VCaP (cell line): ENCODE measurements around the gene PPFIA3.

Experiments used
- H3K27ac ChIP-seq: fragments of 450-650 bp; 2 replicates; pipeline ENCODE4 v1.5.1; 2017
- CTCF ChIP-seq: fragments of 450-650 bp; conservative IDR thresholded peaks from 2 replicates; pipeline ENCODE4 v1.5.1; 2017; ENCODE audit warnings: mild to moderate bottlenecking, moderate library complexity

PPFIA3 gene

DNA sequence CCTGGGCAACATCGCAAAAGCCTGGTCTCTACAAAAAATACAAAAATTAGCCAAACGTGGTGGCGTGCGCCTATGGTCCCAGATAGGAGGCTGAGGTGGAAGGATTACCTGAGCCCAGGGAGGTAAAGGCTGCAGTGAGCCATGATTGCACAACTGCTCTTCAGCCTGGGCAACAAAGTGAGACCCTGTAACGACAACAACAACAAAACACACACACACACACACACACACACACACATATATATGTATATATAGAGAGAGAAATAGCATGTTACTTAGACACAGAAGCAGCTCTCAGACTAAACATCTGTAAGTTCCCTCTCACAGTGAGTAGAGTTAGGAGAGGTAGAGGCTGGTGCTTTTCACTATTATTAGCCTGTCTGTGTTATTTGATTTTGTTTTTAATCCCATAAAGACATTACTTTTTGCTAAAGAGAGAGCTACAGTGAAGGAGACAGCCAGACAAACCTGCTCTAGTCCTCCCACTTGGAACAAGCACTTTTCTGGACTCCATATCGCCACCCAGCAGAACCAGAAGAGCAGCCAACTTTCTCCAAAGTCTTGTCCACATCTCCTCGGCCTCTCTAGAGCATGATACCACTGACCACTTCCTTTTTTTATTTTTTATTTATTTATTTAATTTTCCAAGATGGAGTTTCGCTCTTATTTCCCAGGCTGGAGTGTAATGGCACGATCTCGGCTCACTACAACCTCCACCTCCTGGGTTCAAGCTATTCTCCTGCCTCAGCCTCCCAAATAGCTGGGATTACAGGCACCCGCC lies 7.9 kb upstream of the PPFIA3 start:
- H3K27ac ChIP-seq = no peak overlapping the region
- no peak for TF ChIP-seq CTCF

- H3K27ac ChIP-seq = peak within 1 kb of the TSS; percentile 76
- peak; percentile 83 for TF ChIP-seq CTCF
These were observed 5.3 kb upstream of the PPFIA3 start, which contains the start of gene LIN7B for GRCh38 chr19:49113762-49114629. LIN7B (plus strand) TSS chr19:49114370; CDS start chr19:49114405, 35 bp downstream.

DNA sequence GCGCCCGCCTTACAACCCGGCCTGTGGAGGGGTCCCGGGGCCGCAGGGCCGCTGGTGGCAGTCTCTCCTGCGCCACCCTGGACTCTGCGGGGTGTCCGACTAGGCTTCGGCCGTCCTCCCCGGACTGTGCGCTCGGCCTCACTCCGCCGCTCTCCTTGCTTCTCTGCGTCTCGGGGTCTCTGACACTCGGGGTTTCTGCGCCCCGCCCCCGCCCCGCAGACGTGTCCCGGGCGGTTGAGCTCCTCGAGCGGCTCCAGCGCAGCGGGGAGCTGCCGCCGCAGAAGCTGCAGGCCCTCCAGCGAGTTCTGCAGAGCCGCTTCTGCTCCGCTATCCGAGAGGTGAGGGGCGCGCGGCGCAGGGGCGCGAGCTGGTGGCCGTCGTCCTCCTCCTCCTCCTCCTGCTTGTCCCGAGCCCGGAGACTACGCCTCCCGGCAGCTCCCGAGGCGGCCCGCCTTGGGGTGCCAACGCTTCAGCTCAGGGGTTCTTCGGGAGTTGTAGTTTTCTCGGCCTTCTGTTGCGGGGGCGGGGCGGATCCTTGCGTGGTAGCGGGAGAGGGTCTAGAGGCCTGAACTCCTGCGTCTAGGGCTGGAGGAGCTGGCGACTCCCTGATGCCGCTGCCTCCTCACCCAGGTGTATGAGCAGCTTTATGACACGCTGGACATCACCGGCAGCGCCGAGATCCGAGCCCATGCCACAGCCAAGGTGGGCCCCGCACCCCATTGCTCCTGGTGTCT lies 4.5 kb upstream of the PPFIA3 start:
- TF ChIP-seq CTCF = no peak
- H3K27ac ChIP-seq = peak overlapping the region; percentile 76

GRCh38 chr19:49116544-49116943 lies 2.8 kb upstream of the PPFIA3 start:
- TF ChIP-seq CTCF = no peak
- H3K27ac ChIP-seq = no peak overlapping the region

GRCh38 chr19:49117677-49118564 lies 1.4 kb upstream of the PPFIA3 start:
- TF ChIP-seq CTCF = no peak
- peak overlapping the region; percentile 96 for H3K27ac ChIP-seq

DNA sequence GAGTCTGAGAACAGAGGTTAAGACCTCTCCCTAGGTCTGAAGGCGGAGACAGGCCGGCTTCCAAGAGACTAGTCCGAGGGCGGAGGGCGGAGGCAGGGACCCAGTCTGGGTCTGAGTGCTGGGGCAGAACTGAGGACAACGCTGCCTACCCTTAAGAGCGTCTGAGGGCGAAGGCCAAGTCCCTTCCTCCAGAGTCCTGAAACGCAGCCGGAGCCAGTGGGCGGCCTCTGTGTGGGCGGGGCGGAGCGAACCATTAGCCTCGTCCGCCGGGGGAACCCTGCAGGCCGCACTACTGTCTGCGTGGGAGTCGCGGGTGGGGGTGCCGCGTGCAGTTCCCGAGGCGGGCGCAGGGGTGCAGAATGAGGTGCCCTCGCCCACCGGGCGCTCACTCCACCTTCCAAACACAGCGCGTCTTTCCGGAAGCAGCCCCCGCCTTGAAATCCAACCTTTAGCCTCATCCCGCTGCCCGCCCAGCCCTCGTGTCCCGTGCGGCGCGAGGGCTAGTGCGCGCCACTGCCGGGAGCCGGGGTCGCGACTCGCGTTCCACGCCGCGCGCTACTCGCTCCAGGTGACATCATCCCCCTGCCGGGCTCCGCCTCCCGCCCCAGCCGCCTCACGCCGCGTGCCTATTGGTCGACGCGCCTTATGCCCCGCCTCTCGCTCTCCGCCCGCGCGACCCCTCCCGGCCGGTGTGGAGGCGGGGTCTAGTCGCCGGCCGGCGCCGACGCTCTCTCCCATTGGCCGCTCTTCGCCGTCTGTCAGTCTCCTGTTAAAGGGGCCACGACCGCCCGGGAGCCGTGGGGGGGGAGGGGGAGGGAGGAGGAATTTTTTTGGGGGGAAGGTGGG lies 556 bp upstream of the PPFIA3 start, which contains the start of gene C19orf73:
Gene C19orf73, minus strand, starts transcription at position 579 of the 846 bp plus-strand sequence. Its CDS starts 121 bp downstream, at position 458.
- TF ChIP-seq CTCF = 0 out of 2 replicates have a peak, but pooled peaks have one; percentile 10
- H3K27ac ChIP-seq = peak within 1 kb of the TSS; percentile 96
